G401 (cell line): ENCODE results near the gene SLC16A4. TPM values are rescaled to one million over a fixed set of nuclear protein-coding genes. Genes with fewer than 3 reads are reported as not detected.

Source experiments
- DNase-seq: peaks from one replicate; pipeline ENCODE4 v3.0.0-alpha.2; 2015; ENCODE audit warnings: low spot score
- in situ Hi-C: cut with HindIII; loops from 2 replicates; pipeline ENCODE4 v1.10.0; 2016; ENCODE audit warnings: low sequenced_read_pairs, mixed read lengths
- total RNA-seq: library from RNA; depleted of rRNA; stranded (reverse); fragments of >200 nt; shearing (Covaris generic); gene quantifications from 2 replicates; pipeline ENCODE4 v1.2.3, GENCODE V29; 2014

The SLC16A4 gene
- total RNA-seq, 1 experiment from 2014 or later = 0.85 TPM

GRCh38 chr1:110380672-110381283, 10.0 kb downstream of the SLC16A4 start:
- in situ Hi-C loops = no loop called here
- no peak for DNase-seq

GRCh38 chr1:110375490-110375889, 15.3 kb downstream of the SLC16A4 start:
- no peak for DNase-seq
- in situ Hi-C loops = no loop called here

GRCh38 chr1:110370827-110371226, 20.0 kb downstream of the SLC16A4 start:
- no peak for DNase-seq
- in situ Hi-C loops = no loop called here

- DNase-seq = no peak
- in situ Hi-C loops = no loop called here
Observed at GRCh38 chr1:110364221-110364620, 26.6 kb downstream of the SLC16A4 start.

- in situ Hi-C loops = no loop called here
- DNase-seq = no peak
Observed at GRCh38 chr1:110361856-110362255, 29.0 kb downstream of the SLC16A4 start.

- in situ Hi-C loops = no loop called here
- DNase-seq = no peak
Observed at GRCh38 chr1:110360431-110360830, 30.4 kb downstream of the SLC16A4 start.

GRCh38 chr1:110356379-110356778, 34.4 kb downstream of the SLC16A4 start:
- no peak for DNase-seq
- in situ Hi-C loops = no loop called here

GRCh38 chr1:110355321-110355720, 35.5 kb downstream of the SLC16A4 start:
- DNase-seq = no peak
- in situ Hi-C loops = no loop called here

GRCh38 chr1:110350360-110350759, 40.5 kb downstream of the SLC16A4 start:
- DNase-seq = no peak
- in situ Hi-C loops = no loop called here

GRCh38 chr1:110348771-110349170, 42.1 kb downstream of the SLC16A4 start:
- in situ Hi-C loops = no loop called here
- DNase-seq = no peak

GRCh38 chr1:110348050-110348449, 42.8 kb downstream of the SLC16A4 start:
- DNase-seq = no peak
- in situ Hi-C loops = no loop called here

- peak; percentile 11 for DNase-seq
- in situ Hi-C loops = no loop called here
Observed at GRCh38 chr1:110347182-110347893, 43.5 kb downstream of the SLC16A4 start.

- no peak for DNase-seq
- in situ Hi-C loops = no loop called here
Observed at GRCh38 chr1:110346690-110347089, 44.1 kb downstream of the SLC16A4 start.

GRCh38 chr1:110345480-110345879, 45.3 kb downstream of the SLC16A4 start:
- no peak for DNase-seq
- in situ Hi-C loops = no loop called here

GRCh38 chr1:110344152-110344551, 46.7 kb downstream of the SLC16A4 start:
- no peak for DNase-seq
- in situ Hi-C loops = no loop called here

GRCh38 chr1:110343249-110343648, 47.6 kb downstream of the SLC16A4 start:
- in situ Hi-C loops = no loop called here
- DNase-seq = no peak

GRCh38 chr1:110341872-110342331, 48.9 kb downstream of the SLC16A4 start:
- in situ Hi-C loops = no loop called here
- DNase-seq = no peak

GRCh38 chr1:110341146-110341871, 49.5 kb downstream of the SLC16A4 start:
- no peak for DNase-seq
- in situ Hi-C loops = no loop called here

GRCh38 chr1:110340207-110340468, 50.7 kb downstream of the SLC16A4 start:
- in situ Hi-C loops = no loop called here
- DNase-seq = no peak

- peak; percentile 47 for DNase-seq
- in situ Hi-C loops = no loop called here
Observed at GRCh38 chr1:110339407-110340206, 51.2 kb downstream of the SLC16A4 start.
